ENCODE data around the gene ARHGAP6. TPM values are rescaled to one million over a fixed set of nuclear protein-coding genes. Genes with fewer than 3 reads are reported as not detected.

Gene ARHGAP6
- total RNA-seq, 4 donors from 2014 or later, result 2.7 to 9.1 (median 4.3) TPM

- DNase-seq (ENCODE audit: low spot score in 2 of 2), result no peak
- H3K4me3 ChIP-seq (ENCODE audit: low read depth, poor library complexity, severe bottlenecking), result no peak overlapping the region
- intact Hi-C loops (cut with DNase I; ENCODE audit: low total_unique reads), result no loop called here
- no peak for TF ChIP-seq CTCF (IDR thresholded peaks at IDR 0.05)
- TF ChIP-seq POLR2A (IDR thresholded peaks at IDR 0.05), result no peak
- 74 to 89% methylated on average over 3 of the region's 3 CpGs for WGBS, 2 donors
Observed at GRCh38 chrX:11423949-11424348, 241.8 kb downstream of the ARHGAP6 start.

- intact Hi-C loops (cut with DNase I; ENCODE audit: low total_unique reads), result no loop called here
- no peak for DNase-seq (ENCODE audit: low spot score in 2 of 2)
- H3K4me3 ChIP-seq (ENCODE audit: low read depth, poor library complexity, severe bottlenecking), result no peak overlapping the region
- TF ChIP-seq CTCF (IDR thresholded peaks at IDR 0.05), result no peak
- TF ChIP-seq POLR2A (IDR thresholded peaks at IDR 0.05), result no peak
- WGBS, 2 donors, result 95 to 100% methylated on average over 1 of the region's 1 CpG
Observed at GRCh38 chrX:11423362-11423818, 242.3 kb downstream of the ARHGAP6 start.

GRCh38 chrX:11422525-11422857 is 243.2 kb downstream of the ARHGAP6 start:
- intact Hi-C loops (cut with DNase I; ENCODE audit: low total_unique reads), result no loop called here
- no peak for TF ChIP-seq POLR2A (IDR thresholded peaks at IDR 0.05)

GRCh38 chrX:11421805-11422524 is 243.8 kb downstream of the ARHGAP6 start:
- no peak overlapping the region for H3K4me3 ChIP-seq (ENCODE audit: low read depth, poor library complexity, severe bottlenecking)
- intact Hi-C loops (cut with DNase I; ENCODE audit: low total_unique reads), result no loop called here
- TF ChIP-seq POLR2A (IDR thresholded peaks at IDR 0.05), result no peak
- TF ChIP-seq CTCF (IDR thresholded peaks at IDR 0.05), result no peak
- no peak for DNase-seq (ENCODE audit: low spot score in 2 of 2)
- WGBS, 2 donors, result 36 to 56% methylated on average over 5 of the region's 5 CpGs

More at GRCh38 chrX:11422525-11422857, 243.2 kb downstream of the ARHGAP6 start:
- no peak for DNase-seq (ENCODE audit: low spot score in 2 of 2)
- no peak overlapping the region for H3K4me3 ChIP-seq (ENCODE audit: low read depth, poor library complexity, severe bottlenecking)

GRCh38 chrX:11420851-11421250 is 244.9 kb downstream of the ARHGAP6 start:
- no peak overlapping the region for H3K4me3 ChIP-seq (ENCODE audit: low read depth, poor library complexity, severe bottlenecking)
- 77 to 90% methylated on average over 4 of the region's 4 CpGs for WGBS, 2 donors
- DNase-seq (ENCODE audit: low spot score in 2 of 2), result no peak
- TF ChIP-seq POLR2A (IDR thresholded peaks at IDR 0.05) (no peak), CTCF (IDR thresholded peaks at IDR 0.05) (no peak)
- intact Hi-C loops (cut with DNase I; ENCODE audit: low total_unique reads), result no loop called here

GRCh38 chrX:11419102-11419501 is 246.6 kb downstream of the ARHGAP6 start:
- intact Hi-C loops (cut with DNase I; ENCODE audit: low total_unique reads), result no loop called here
- no peak for TF ChIP-seq POLR2A (IDR thresholded peaks at IDR 0.05)
- TF ChIP-seq CTCF (IDR thresholded peaks at IDR 0.05), result no peak
- no peak overlapping the region for H3K4me3 ChIP-seq (ENCODE audit: low read depth, poor library complexity, severe bottlenecking)
- 49 to 61% methylated on average over 6 of the region's 6 CpGs for WGBS, 2 donors
- no peak for DNase-seq (ENCODE audit: low spot score in 2 of 2)

All from lower leg skin (tissue), 4 donors.